ENCODE results near the gene NLGN4Y. TPM values are rescaled to one million over a fixed set of nuclear protein-coding genes. Genes with fewer than 3 reads are reported as not detected.

Gene NLGN4Y
- 18.6 and 24.0 TPM in 2 replicates for total RNA-seq

GRCh38 chrY:14524272-14525231 is at the start of gene NLGN4Y:
NLGN4Y (plus strand) TSS chrY:14524529; CDS start chrY:14622120, 97,591 bp downstream.
- Histone ChIP-seq H3K27me3 (ENCODE audit: control insufficient read depth, insufficient read depth, low read length) (no peaks in the 10 kb centered on the region), H3K36me3 (ENCODE audit: control insufficient read depth, insufficient read depth, low read length) (no peaks in the 10 kb centered on the region), H3K4me3 (ENCODE audit: low read depth, low read length) (no peak within 1 kb of the TSS)
- no peak for DNase-seq (ENCODE audit: low read depth)
- TF ChIP-seq CTCF (IDR thresholded peaks at IDR 0.05; ENCODE audit: insufficient read depth, low read length, poor library complexity, severe bottlenecking) = no peak

DNA sequence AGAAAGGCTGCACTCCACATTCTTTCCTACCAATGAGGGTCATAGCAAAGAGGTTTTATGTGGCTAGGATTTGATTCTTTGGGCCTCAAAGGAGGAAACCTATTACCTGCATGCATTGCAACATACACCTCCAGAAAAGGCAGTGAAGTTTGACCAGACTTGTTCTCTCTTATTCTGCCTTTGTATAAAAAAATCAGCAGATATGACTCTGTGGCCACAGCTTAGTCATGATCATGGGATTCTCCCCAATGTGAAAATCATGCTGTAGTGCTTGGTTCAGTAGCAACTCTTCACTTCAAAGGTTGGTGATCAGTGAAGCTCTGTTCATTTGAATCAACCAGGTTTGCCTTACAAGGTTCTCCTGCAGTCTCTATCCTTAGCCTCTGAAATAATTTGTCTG is 38.4 kb upstream of the NLGN4Y start:
- Histone ChIP-seq H3K4me3 (ENCODE audit: low read depth, low read length) (no peak overlapping the region), H3K36me3 (ENCODE audit: control insufficient read depth, insufficient read depth, low read length) (no peaks in the 10 kb centered on the region), H3K27me3 (ENCODE audit: control insufficient read depth, insufficient read depth, low read length) (no peaks in the 10 kb centered on the region)
- no peak for DNase-seq (ENCODE audit: low read depth)
- TF ChIP-seq CTCF (IDR thresholded peaks at IDR 0.05; ENCODE audit: insufficient read depth, low read length, poor library complexity, severe bottlenecking) = no peak

GRCh38 chrY:14490226-14490625 is 34.1 kb upstream of the NLGN4Y start:
- Histone ChIP-seq H3K4me3 (ENCODE audit: low read depth, low read length) (no peak overlapping the region), H3K27me3 (ENCODE audit: control insufficient read depth, insufficient read depth, low read length) (no peaks in the 10 kb centered on the region), H3K36me3 (ENCODE audit: control insufficient read depth, insufficient read depth, low read length) (no peaks in the 10 kb centered on the region)
- TF ChIP-seq CTCF (IDR thresholded peaks at IDR 0.05; ENCODE audit: insufficient read depth, low read length, poor library complexity, severe bottlenecking) = no peak
- DNase-seq (ENCODE audit: low read depth) = no peak

- Histone ChIP-seq H3K36me3 (ENCODE audit: control insufficient read depth, insufficient read depth, low read length) (no peaks in the 10 kb centered on the region), H3K4me3 (ENCODE audit: low read depth, low read length) (no peak overlapping the region), H3K27me3 (ENCODE audit: control insufficient read depth, insufficient read depth, low read length) (no peaks in the 10 kb centered on the region)
- no peak for DNase-seq (ENCODE audit: low read depth)
- no peak for TF ChIP-seq CTCF (IDR thresholded peaks at IDR 0.05; ENCODE audit: insufficient read depth, low read length, poor library complexity, severe bottlenecking)
Observed at GRCh38 chrY:14498071-14498470, 26.3 kb upstream of the NLGN4Y start.

- Histone ChIP-seq H3K27me3 (ENCODE audit: control insufficient read depth, insufficient read depth, low read length) (no peaks in the 10 kb centered on the region), H3K36me3 (ENCODE audit: control insufficient read depth, insufficient read depth, low read length) (no peaks in the 10 kb centered on the region), H3K4me3 (ENCODE audit: low read depth, low read length) (no peak overlapping the region)
- DNase-seq (ENCODE audit: low read depth) = no peak
- no peak for TF ChIP-seq CTCF (IDR thresholded peaks at IDR 0.05; ENCODE audit: insufficient read depth, low read length, poor library complexity, severe bottlenecking)
Observed at GRCh38 chrY:14504592-14504991, 19.7 kb upstream of the NLGN4Y start.

Data from kidney epithelial cell (primary cell).